IMR-90 (cell line): ENCODE measurements around the gene LDHD. TPM values are rescaled to one million over a fixed set of nuclear protein-coding genes. Genes with fewer than 3 reads are reported as not detected.

Experiments used
- ATAC-seq: fragments of 200-7000 bp; cut with Tn5 transposase; 2 replicates; pipeline ENCODE4 v1.9.1; 2020; ENCODE audit warnings: low read depth, mild to moderate bottlenecking, moderate library complexity
- BruUV-seq: library from RNA; stranded (reverse); fragments of 400-500 nt; replicated peaks from 2 replicates; lab custom pipeline; 2021; lab: Mats Ljungman, UMichigan
- CTCF ChIA-PET: fragments of 300-600 bp; formaldehyde crosslinking; extraction: SDS; loops from one replicate; lab custom pipeline; 2021; ENCODE audit warnings: antibody characterized with exemption; lab: Yijun Ruan, JAX
- POLR2A ChIA-PET: fragments of 300-600 bp; sonication (Branson Sonifier 250); formaldehyde crosslinking; loops from one replicate; lab custom pipeline; 2022; ENCODE audit warnings: antibody characterized with exemption; ENCODE audit not compliant: unreplicated experiment; lab: Charles Lee
- DNase-seq: peaks from one replicate; pipeline ENCODE4 v3.0.0; 2013
- H2AFZ ChIP-seq: replicated peaks from 2 replicates; pipeline ENCODE3; 2013; ENCODE audit warnings: low read length, mild to moderate bottlenecking; ENCODE audit not compliant: poor library complexity
- H2AK5ac ChIP-seq: 2 replicates; pipeline ENCODE4 v1.6.1; 2013; ENCODE audit warnings: low read depth, low read length, inconsistent platforms
- H2AK9ac ChIP-seq: replicated peaks from 2 replicates; pipeline ENCODE3; 2013; ENCODE audit warnings: mild to moderate bottlenecking, low read depth, low read length, moderate library complexity; ENCODE audit not compliant: poor library complexity
- H2BK120ac ChIP-seq: 2 replicates; pipeline ENCODE4 v1.6.1; 2013; ENCODE audit warnings: low read depth, low read length, inconsistent platforms
- H2BK15ac ChIP-seq: 3 replicates; pipeline ENCODE4 v1.6.1; 2013; ENCODE audit warnings: low read depth, low read length, inconsistent platforms
- H2BK20ac ChIP-seq: 2 replicates; pipeline ENCODE4 v1.6.1; 2013; ENCODE audit warnings: low read depth, mild to moderate bottlenecking, inconsistent platforms, low read length, moderate library complexity
- H2BK5ac ChIP-seq: 2 replicates; pipeline ENCODE4 v1.6.1; 2013; ENCODE audit warnings: mild to moderate bottlenecking, low read depth, low read length, inconsistent platforms; ENCODE audit not compliant: poor library complexity, severe bottlenecking
- H3K14ac ChIP-seq: replicated peaks from 2 replicates; pipeline ENCODE4 v1.6.1; 2013; ENCODE audit warnings: low read depth, low read length, inconsistent platforms
- H3K18ac ChIP-seq: 2 replicates; pipeline ENCODE4 v1.6.1; 2013; ENCODE audit warnings: low read depth, low read length, control low read depth
- H3K23ac ChIP-seq: 2 replicates; pipeline ENCODE4 v1.6.1; 2013; ENCODE audit warnings: low read depth, low read length, inconsistent platforms
- H3K27ac ChIP-seq: 2 replicates; pipeline ENCODE4 v1.5.1; 2013; ENCODE audit warnings: mild to moderate bottlenecking, control low read depth, low read length; ENCODE audit not compliant: insufficient read depth
- H3K27me3 ChIP-seq: 2 replicates; pipeline ENCODE4 v1.6.1; 2013; ENCODE audit warnings: low read length; ENCODE audit not compliant: control insufficient read depth, insufficient read depth
- H3K36me3 ChIP-seq: 2 replicates; pipeline ENCODE4 v1.6.1; 2013; ENCODE audit warnings: low read length, mixed read lengths; ENCODE audit not compliant: control insufficient read depth, insufficient read depth
- H3K4ac ChIP-seq: 2 replicates; pipeline ENCODE4 v1.6.1; 2013; ENCODE audit warnings: low read depth, low read length, inconsistent platforms
- H3K4me1 ChIP-seq: 2 replicates; pipeline ENCODE4 v1.6.1; 2013; ENCODE audit warnings: low read length, mixed read lengths; ENCODE audit not compliant: control insufficient read depth, insufficient read depth
- H3K4me2 ChIP-seq: 2 replicates; pipeline ENCODE4 v1.6.1; 2013; ENCODE audit warnings: low read depth, mild to moderate bottlenecking, control low read depth, low read length, moderate library complexity
- H3K4me3 ChIP-seq: 2 replicates; pipeline ENCODE4 v1.5.1; 2013; ENCODE audit warnings: low read depth, mild to moderate bottlenecking, control low read depth, low read length, moderate library complexity; ENCODE audit not compliant: insufficient read depth
- H3K56ac ChIP-seq: 2 replicates; pipeline ENCODE4 v1.6.1; 2013; ENCODE audit warnings: low read length, inconsistent platforms; ENCODE audit not compliant: insufficient read depth; ENCODE audit errors: extremely low read depth
- H3K79me1 ChIP-seq, 2 experiments: 2 replicates each; pipeline ENCODE4 v1.6.1; 2013; ENCODE audit warnings: low read length in 2 of 2, inconsistent platforms in 1 of 2, low read depth in 1 of 2
- H3K9ac ChIP-seq: 2 replicates; pipeline ENCODE4 v1.6.1; 2013; ENCODE audit warnings: low read depth, low read length, control low read depth
- H3K9me1 ChIP-seq: 2 replicates; pipeline ENCODE4 v1.6.1; 2013; ENCODE audit warnings: low read length, inconsistent platforms; ENCODE audit not compliant: insufficient read depth
- H3K9me3 ChIP-seq: 2 replicates; pipeline ENCODE4 v1.6.1; 2013; ENCODE audit warnings: low read length; ENCODE audit not compliant: control insufficient read depth, insufficient read depth
- H4K20me1 ChIP-seq: 2 replicates; pipeline ENCODE4 v1.6.1; 2013; ENCODE audit warnings: low read length, inconsistent platforms; ENCODE audit not compliant: insufficient read depth
- H4K5ac ChIP-seq: 2 replicates; pipeline ENCODE4 v1.6.1; 2013; ENCODE audit warnings: mild to moderate bottlenecking, low read depth, low read length, control low read depth
- H4K8ac ChIP-seq, 2 experiments: 2 replicates each; pipeline ENCODE4 v1.6.1; 2013; ENCODE audit warnings: low read depth in 2 of 2, low read length in 2 of 2, control low read depth in 1 of 2, inconsistent platforms in 1 of 2
- H4K91ac ChIP-seq: 2 replicates; pipeline ENCODE4 v1.6.1; 2013; ENCODE audit warnings: low read depth, low read length, inconsistent platforms; ENCODE audit not compliant: insufficient read depth
- BHLHE40 ChIP-seq: fragments of 150-350 bp; IDR thresholded peaks from 2 replicates; pipeline ENCODE4 v1.6.1; 2016; ENCODE audit warnings: mild to moderate bottlenecking, low read depth, low read length
- CEBPB ChIP-seq: IDR thresholded peaks from 2 replicates; pipeline ENCODE4 v1.6.1; 2012; ENCODE audit warnings: low read depth, low read length, improper control_type of control experiment
- CHD1 ChIP-seq: IDR thresholded peaks from 2 replicates; pipeline ENCODE4 v1.6.1; 2012; ENCODE audit warnings: low read depth, low read length, improper control_type of control experiment
- FOS ChIP-seq: fragments of 150-350 bp; IDR thresholded peaks from 2 replicates; pipeline ENCODE4 v1.6.1; 2016; ENCODE audit warnings: low read depth, low read length
- MAFK ChIP-seq: IDR thresholded peaks from 2 replicates; pipeline ENCODE4 v1.6.1; 2012; ENCODE audit warnings: low read depth, low read length, improper control_type of control experiment
- MAZ ChIP-seq: IDR thresholded peaks from 2 replicates; pipeline ENCODE4 v1.6.1; 2012; ENCODE audit warnings: low read depth, mild to moderate bottlenecking, low read length, improper control_type of control experiment, moderate library complexity, borderline replicate concordance
- MXI1 ChIP-seq: IDR thresholded peaks from 2 replicates; pipeline ENCODE4 v1.6.1; 2012; ENCODE audit warnings: low read depth, mild to moderate bottlenecking, low read length, moderate library complexity, borderline replicate concordance
- POLR2A ChIP-seq: IDR thresholded peaks from 2 replicates; pipeline ENCODE4 v1.6.1; 2012; ENCODE audit warnings: mild to moderate bottlenecking, low read depth, low read length
- RCOR1 ChIP-seq: IDR thresholded peaks from 2 replicates; pipeline ENCODE4 v1.6.1; 2012; ENCODE audit warnings: mild to moderate bottlenecking, low read length, improper control_type of control experiment; ENCODE audit not compliant: insufficient replicate concordance
- RFX5 ChIP-seq: IDR thresholded peaks from 2 replicates; pipeline ENCODE4 v1.8.0; 2012; ENCODE audit warnings: low read depth, mild to moderate bottlenecking, low read length, moderate library complexity
- SMC3 ChIP-seq: fragments of 150-350 bp; IDR thresholded peaks from 2 replicates; pipeline ENCODE4 v1.6.1; 2016; ENCODE audit warnings: low read depth, mild to moderate bottlenecking, antibody characterized with exemption, low read length, moderate library complexity
- WGBS, 2 experiments: methylation state at CpG; one replicate each; pipeline versions ENCODE4 v1.1.5 to v1.1.7; 2013; ENCODE audit warnings: missing lambda C conversion rate in 2 of 2; ENCODE audit not compliant: insufficient read length in 1 of 2; ENCODE audit errors: extremely low coverage in 2 of 2; 5-methylcytosine and 5-hydroxymethylcytosine counted together
- dilution Hi-C: fragments of 300-500 bp; cut with HindIII; formaldehyde crosslinking; loops from one replicate; pipeline ENCODE4 v1.14.3; 2018; ENCODE audit warnings: low sequenced_read_pairs; ENCODE audit not compliant: unreplicated experiment
- in situ Hi-C: fragments of 300-500 bp; cut with MboI; formaldehyde crosslinking; loops from 3 replicates; pipeline ENCODE4 v1.14.3; 2019; ENCODE audit warnings: low sequenced_read_pairs, inconsistent platforms, mixed read lengths
- intact Hi-C: fragments of 100-400 bp; cut with micrococcal nuclease; formaldehyde crosslinking; loops from 2 replicates; pipeline ENCODE4 v1.10.0; 2022
- polyA plus RNA-seq, 3 experiments: library from polyadenylated mRNA; depleted of rRNA; stranded (reverse); fragments of >200 nt; gene quantifications; 2 replicates each; pipeline ENCODE4 v1.2.3, GENCODE V29; 2012; ENCODE audit warnings: low replicate concordance in 1 of 3
- total RNA-seq: library from RNA; depleted of rRNA; stranded (reverse); fragments of >200 nt; gene quantifications from 2 replicates; pipeline ENCODE4 v1.2.3, GENCODE V29; 2012
- TF ChIP-seq, protein P1 (sequence below): conservative IDR thresholded peaks from 2 replicates; pipeline ENCODE4 v1.5.1; 2012; ENCODE audit warnings: mild to moderate bottlenecking, low read depth, low read length, improper control_type of control experiment
- TF ChIP-seq, protein P2 (sequence below): fragments of 150-350 bp; IDR thresholded peaks from 2 replicates; pipeline ENCODE4 v1.6.1; 2016; ENCODE audit warnings: low read depth, mild to moderate bottlenecking, low read length, moderate library complexity, borderline replicate concordance
- TF ChIP-seq, protein P3 (sequence below): fragments of 150-350 bp; IDR thresholded peaks from 2 replicates; pipeline ENCODE4 v1.6.1; 2017; ENCODE audit warnings: mild to moderate bottlenecking, antibody characterized with exemption, low read length, low read depth

The LDHD gene
- total and polyA plus RNA-seq, 2 of the 4 experiments (the other 2 are of a cell fraction): under 0.01 to 0.26 TPM

DNA sequence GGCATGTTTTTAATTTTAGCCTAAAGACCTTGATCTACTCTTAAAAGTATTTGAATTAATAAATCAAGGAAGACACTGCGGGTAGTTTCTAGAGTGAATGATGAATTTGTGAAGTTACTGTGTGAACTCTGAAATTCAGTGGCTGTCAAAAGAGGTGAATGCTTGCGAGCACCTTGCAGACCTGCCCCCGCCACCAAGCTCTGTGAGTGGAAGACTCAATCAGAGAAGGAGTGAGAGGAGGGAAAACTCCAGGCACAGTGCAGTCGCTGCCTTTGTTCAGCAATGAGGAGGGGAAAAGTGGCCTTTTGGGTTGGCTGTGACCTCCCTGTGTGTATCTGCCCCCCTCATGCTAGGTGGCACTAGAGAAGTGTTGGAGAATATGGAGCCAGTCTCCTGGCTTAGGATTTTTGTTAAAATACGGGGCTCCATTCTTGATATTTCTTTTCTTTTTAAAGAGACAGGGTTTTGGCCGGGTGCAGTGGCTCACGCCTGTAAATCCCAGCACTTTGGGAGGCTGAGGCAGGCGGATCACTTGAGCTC, 53.0 kb downstream of the LDHD start:
- H2BK120ac ChIP-seq: no peak overlapping the region
- dilution Hi-C loops: no loop called here
- H3K9ac ChIP-seq: no peak overlapping the region
- H2AK9ac ChIP-seq: no peak overlapping the region
- H2BK20ac ChIP-seq: no peak overlapping the region
- no peak overlapping the region for H3K4me3 ChIP-seq
- H3K4me2 ChIP-seq: no peak overlapping the region
- H2BK15ac ChIP-seq: no peak overlapping the region
- H3K27ac ChIP-seq: no peak overlapping the region
- H3K4me1 ChIP-seq: peaks cover 12% of the 10 kb centered on the region
- no peak for TF ChIP-seq MAZ
- no peak for TF ChIP-seq MAFK
- TF ChIP-seq FOS: no peak
- no peak for TF ChIP-seq SMC3
- no peak for TF ChIP-seq CHD1
- TF ChIP-seq, protein P1, sequence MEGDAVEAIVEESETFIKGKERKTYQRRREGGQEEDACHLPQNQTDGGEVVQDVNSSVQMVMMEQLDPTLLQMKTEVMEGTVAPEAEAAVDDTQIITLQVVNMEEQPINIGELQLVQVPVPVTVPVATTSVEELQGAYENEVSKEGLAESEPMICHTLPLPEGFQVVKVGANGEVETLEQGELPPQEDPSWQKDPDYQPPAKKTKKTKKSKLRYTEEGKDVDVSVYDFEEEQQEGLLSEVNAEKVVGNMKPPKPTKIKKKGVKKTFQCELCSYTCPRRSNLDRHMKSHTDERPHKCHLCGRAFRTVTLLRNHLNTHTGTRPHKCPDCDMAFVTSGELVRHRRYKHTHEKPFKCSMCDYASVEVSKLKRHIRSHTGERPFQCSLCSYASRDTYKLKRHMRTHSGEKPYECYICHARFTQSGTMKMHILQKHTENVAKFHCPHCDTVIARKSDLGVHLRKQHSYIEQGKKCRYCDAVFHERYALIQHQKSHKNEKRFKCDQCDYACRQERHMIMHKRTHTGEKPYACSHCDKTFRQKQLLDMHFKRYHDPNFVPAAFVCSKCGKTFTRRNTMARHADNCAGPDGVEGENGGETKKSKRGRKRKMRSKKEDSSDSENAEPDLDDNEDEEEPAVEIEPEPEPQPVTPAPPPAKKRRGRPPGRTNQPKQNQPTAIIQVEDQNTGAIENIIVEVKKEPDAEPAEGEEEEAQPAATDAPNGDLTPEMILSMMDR: no peak
- TF ChIP-seq RFX5: no peak
- no peak for TF ChIP-seq MXI1
- TF ChIP-seq, protein P2, sequence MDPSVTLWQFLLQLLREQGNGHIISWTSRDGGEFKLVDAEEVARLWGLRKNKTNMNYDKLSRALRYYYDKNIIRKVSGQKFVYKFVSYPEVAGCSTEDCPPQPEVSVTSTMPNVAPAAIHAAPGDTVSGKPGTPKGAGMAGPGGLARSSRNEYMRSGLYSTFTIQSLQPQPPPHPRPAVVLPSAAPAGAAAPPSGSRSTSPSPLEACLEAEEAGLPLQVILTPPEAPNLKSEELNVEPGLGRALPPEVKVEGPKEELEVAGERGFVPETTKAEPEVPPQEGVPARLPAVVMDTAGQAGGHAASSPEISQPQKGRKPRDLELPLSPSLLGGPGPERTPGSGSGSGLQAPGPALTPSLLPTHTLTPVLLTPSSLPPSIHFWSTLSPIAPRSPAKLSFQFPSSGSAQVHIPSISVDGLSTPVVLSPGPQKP: no peak
- TF ChIP-seq, protein P3, sequence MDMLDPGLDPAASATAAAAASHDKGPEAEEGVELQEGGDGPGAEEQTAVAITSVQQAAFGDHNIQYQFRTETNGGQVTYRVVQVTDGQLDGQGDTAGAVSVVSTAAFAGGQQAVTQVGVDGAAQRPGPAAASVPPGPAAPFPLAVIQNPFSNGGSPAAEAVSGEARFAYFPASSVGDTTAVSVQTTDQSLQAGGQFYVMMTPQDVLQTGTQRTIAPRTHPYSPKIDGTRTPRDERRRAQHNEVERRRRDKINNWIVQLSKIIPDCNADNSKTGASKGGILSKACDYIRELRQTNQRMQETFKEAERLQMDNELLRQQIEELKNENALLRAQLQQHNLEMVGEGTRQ: no peak
- no peak for TF ChIP-seq RCOR1
- TF ChIP-seq POLR2A: no peak
- TF ChIP-seq BHLHE40: no peak
- no peak for TF ChIP-seq CEBPB
- no peak overlapping the region for H3K23ac ChIP-seq
- H3K56ac ChIP-seq: no peak overlapping the region
- no CpG with 5 or more reads among the region's 8 CpGs for WGBS, 2 experiments
- H2AK5ac ChIP-seq: no peak overlapping the region
- no TSS peak for BruUV-seq
- H3K14ac ChIP-seq: no peak overlapping the region
- no peak overlapping the region for H3K18ac ChIP-seq
- H3K9me3 ChIP-seq: peaks cover 3% of the 10 kb centered on the region; the same call in 1 of the 2 replicates
- no peak overlapping the region for H3K4ac ChIP-seq
- peaks cover 42 to 66% of the 10 kb centered on the region in 2 experiments for H3K79me1 ChIP-seq
- ChIA-PET CTCF (no interaction called here), POLR2A (no interaction called here)
- H3K36me3 ChIP-seq: no peaks in the 10 kb centered on the region
- in situ Hi-C loops: no loop called here
- peaks cover 10% of the 10 kb centered on the region for H3K9me1 ChIP-seq
- intact Hi-C loops: no loop called here
- H2AFZ ChIP-seq: no peak overlapping the region
- no peak overlapping the region for H2BK5ac ChIP-seq
- H4K5ac ChIP-seq: no peak overlapping the region
- peaks cover 35% of the 10 kb centered on the region for H4K20me1 ChIP-seq
- ATAC-seq: no peak
- DNase-seq: no peak
- H4K91ac ChIP-seq: no peak overlapping the region
- no peak overlapping the region for H4K8ac ChIP-seq
- no peaks in the 10 kb centered on the region for H3K27me3 ChIP-seq
